A673 (cell line): Measurements from ENCODE around the gene N4BP2L1. TPM values are rescaled to one million over a fixed set of nuclear protein-coding genes. Genes with fewer than 3 reads are reported as not detected.
A peak's percentile ranks its signal among the peaks of the same experiment; 100 is the strongest.

Experiments used
- BruUV-seq: library from RNA; stranded (reverse); fragments of 400-500 nt; replicated peaks from 2 replicates; lab custom pipeline; 2021; lab: Mats Ljungman, UMichigan
- CTCF ChIA-PET: fragments of 300-600 bp; sonication (Branson Sonifier 250); formaldehyde crosslinking; loops from one replicate; lab custom pipeline; 2022; ENCODE audit warnings: antibody characterized with exemption; lab: Charles Lee
- POLR2A ChIA-PET: fragments of 300-600 bp; sonication (Branson Sonifier 250); formaldehyde crosslinking; loops from one replicate; lab custom pipeline; 2022; ENCODE audit warnings: antibody characterized with exemption; ENCODE audit not compliant: low non-redundant PET; lab: Charles Lee
- DNase-seq: peaks from one replicate; pipeline ENCODE4 v3.0.0-alpha.2; 2015; ENCODE audit warnings: low spot score
- H3K27ac ChIP-seq: fragments of 200-600 bp; sonication (generic); 2 replicates; pipeline ENCODE4 v1.5.1; 2016; ENCODE audit warnings: mixed run types, low read depth, mild to moderate bottlenecking, mixed read lengths, antibody characterized with exemption, low read length; ENCODE audit not compliant: poor library complexity, severe bottlenecking
- H3K27me3 ChIP-seq: fragments of 200-600 bp; sonication (generic); replicated peaks from 2 replicates; pipeline ENCODE4 v1.6.1; 2017; ENCODE audit warnings: mixed run types, low read depth, mild to moderate bottlenecking, mixed read lengths, antibody characterized with exemption, low read length; ENCODE audit not compliant: insufficient read depth, poor library complexity
- H3K36me3 ChIP-seq: fragments of 200-600 bp; sonication (generic); 2 replicates; pipeline ENCODE4 v1.6.1; 2016; ENCODE audit warnings: mixed run types, mild to moderate bottlenecking, mixed read lengths, antibody characterized with exemption, low read length; ENCODE audit not compliant: insufficient read depth, poor library complexity, severe bottlenecking
- H3K4me1 ChIP-seq: fragments of 200-600 bp; sonication (generic); 2 replicates; pipeline ENCODE4 v1.6.1; 2017; ENCODE audit warnings: mixed run types, mild to moderate bottlenecking, mixed read lengths, antibody characterized with exemption, low read length; ENCODE audit not compliant: insufficient read depth, poor library complexity, severe bottlenecking
- H3K4me3 ChIP-seq: fragments of 200-600 bp; sonication (generic); 2 replicates; pipeline ENCODE4 v1.5.1; 2016; ENCODE audit warnings: low read depth, mixed run types, mild to moderate bottlenecking, mixed read lengths, low read length; ENCODE audit not compliant: poor library complexity, severe bottlenecking
- H3K9me3 ChIP-seq: fragments of 200-600 bp; sonication (generic); 2 replicates; pipeline ENCODE4 v1.6.1; 2016; ENCODE audit warnings: mixed run types, low read depth, mild to moderate bottlenecking, mixed read lengths, antibody characterized with exemption, low read length; ENCODE audit not compliant: poor library complexity, severe bottlenecking
- CTCF ChIP-seq: fragments of 300-800, 200-600 bp; sonication (generic); conservative IDR thresholded peaks from 2 replicates; pipeline ENCODE4 v1.5.1; 2017; ENCODE audit warnings: low read depth, mild to moderate bottlenecking, antibody characterized with exemption, low read length, moderate library complexity, mixed read lengths
- EZH2 ChIP-seq: fragments of 200-600 bp; sonication (generic); IDR thresholded peaks from 2 replicates; pipeline ENCODE4 v1.6.1; 2017; ENCODE audit warnings: borderline replicate concordance, low read depth, mild to moderate bottlenecking, mixed read lengths, antibody characterized with exemption, low read length; ENCODE audit not compliant: poor library complexity, severe bottlenecking
- intact Hi-C: fragments of 100-400 bp; cut with micrococcal nuclease; formaldehyde crosslinking; loops from one replicate; pipeline ENCODE4 v1.10.0; 2022; ENCODE audit not compliant: unreplicated experiment
- total RNA-seq: library from RNA; stranded (reverse); gene quantifications from 2 replicates; pipeline ENCODE4 v1.2.3, GENCODE V29; 2021

The N4BP2L1 gene
- total RNA-seq, 1 experiment from 2014 or later, result 0.49 TPM

GRCh38 chr13:32415019-32415418 lies 12.9 kb downstream of the N4BP2L1 start:
- H3K9me3 ChIP-seq, result peaks cover 4% of the 10 kb centered on the region
- no peak overlapping the region for H3K27ac ChIP-seq
- no peaks in the 10 kb centered on the region for H3K4me1 ChIP-seq
- peak; percentile 41 for DNase-seq
- ChIA-PET POLR2A (no interaction called here), CTCF (no interaction called here)
- no peak for TF ChIP-seq EZH2
- peak; percentile 63 for TF ChIP-seq CTCF
- H3K36me3 ChIP-seq, result no peaks in the 10 kb centered on the region
- no peak overlapping the region for H3K4me3 ChIP-seq
- no TSS peak for BruUV-seq
- intact Hi-C loops, result no loop called here
- H3K27me3 ChIP-seq, result no peaks in the 10 kb centered on the region

GRCh38 chr13:32414580-32414979 lies 13.3 kb downstream of the N4BP2L1 start:
- H3K27me3 ChIP-seq, result no peaks in the 10 kb centered on the region
- no peak overlapping the region for H3K4me3 ChIP-seq
- no peaks in the 10 kb centered on the region for H3K4me1 ChIP-seq
- peaks cover 2% of the 10 kb centered on the region for H3K9me3 ChIP-seq
- no peak for TF ChIP-seq EZH2
- no peak for TF ChIP-seq CTCF
- BruUV-seq, result no TSS peak
- ChIA-PET CTCF (no interaction called here), POLR2A (no interaction called here)
- intact Hi-C loops, result no loop called here
- DNase-seq, result no peak
- H3K27ac ChIP-seq, result no peak overlapping the region
- no peaks in the 10 kb centered on the region for H3K36me3 ChIP-seq

- no TSS peak for BruUV-seq
- H3K9me3 ChIP-seq, result no peaks in the 10 kb centered on the region
- no peaks in the 10 kb centered on the region for H3K27me3 ChIP-seq
- no peak overlapping the region for H3K4me3 ChIP-seq
- no peaks in the 10 kb centered on the region for H3K4me1 ChIP-seq
- DNase-seq, result no peak
- intact Hi-C loops, result no loop called here
- POLR2A ChIA-PET, result no interaction called here
- H3K36me3 ChIP-seq, result no peaks in the 10 kb centered on the region
- no peak for TF ChIP-seq CTCF
- no peak for TF ChIP-seq EZH2
- CTCF ChIA-PET, result no interaction called here
- H3K27ac ChIP-seq, result no peak overlapping the region
Observed at GRCh38 chr13:32413284-32413683, 14.6 kb downstream of the N4BP2L1 start.
